Renal cortex interstitium (tissue), 11 donors: ENCODE results near the gene RAPH1. TPM values are rescaled to one million over a fixed set of nuclear protein-coding genes. Genes with fewer than 3 reads are reported as not detected.
"Not testable (repeated sequence)": the region's sequence is repeated elsewhere in the genome, so short reads cannot be mapped to it uniquely, and the experiment has no call there.

Experiments used
- DNase-seq, 11 donors: peaks; one replicate each; pipeline ENCODE4 v3.0.0-alpha.2; 2013; ENCODE audit warnings: low read depth in 9 of 11, low spot score in 4 of 11; ENCODE audit errors: extremely low read depth in 1 of 11
- polyA plus RNA-seq, 3 donors: library from polyadenylated mRNA; unstranded; fragments of 120-200 nt; gene quantifications; one replicate each; pipeline ENCODE4 v1.2.1, GENCODE V29; 2013; ENCODE audit not compliant: insufficient read length in 3 of 3

Gene RAPH1
- polyA plus RNA-seq, 3 donors, result 16.8 to 19.8 (median 17.4) TPM

- no peak for DNase-seq
Observed at GRCh38 chr2:203510256-203510940, 24.7 kb downstream of the RAPH1 start.

GRCh38 chr2:203503460-203503859, 31.6 kb downstream of the RAPH1 start:
- not testable (repeated sequence) for DNase-seq

- DNase-seq, result no peak
Observed at GRCh38 chr2:203501873-203502272, 33.2 kb downstream of the RAPH1 start.

GRCh38 chr2:203500951-203501350, 34.1 kb downstream of the RAPH1 start:
- no peak for DNase-seq

- DNase-seq, result no peak
Observed at GRCh38 chr2:203500297-203500696, 34.8 kb downstream of the RAPH1 start.

GRCh38 chr2:203498161-203498560, 36.9 kb downstream of the RAPH1 start:
- DNase-seq, result no peak

GRCh38 chr2:203492965-203493364, 42.1 kb downstream of the RAPH1 start:
- no peak for DNase-seq

- DNase-seq, result no peak
Observed at GRCh38 chr2:203490391-203490790, 44.7 kb downstream of the RAPH1 start.

GRCh38 chr2:203489531-203489930, 45.6 kb downstream of the RAPH1 start:
- DNase-seq, result no peak

- DNase-seq, result peak in 1 of 11 donors; percentile 14
Observed at GRCh38 chr2:203484266-203485112, 50.6 kb downstream of the RAPH1 start.

- no peak for DNase-seq
Observed at GRCh38 chr2:203480623-203481022, 54.5 kb downstream of the RAPH1 start.

GRCh38 chr2:203476881-203477280, 58.2 kb downstream of the RAPH1 start:
- no peak for DNase-seq

GRCh38 chr2:203471323-203471722, 63.8 kb downstream of the RAPH1 start:
- no peak for DNase-seq

- DNase-seq, result no peak
Observed at GRCh38 chr2:203470371-203470770, 64.7 kb downstream of the RAPH1 start.

GRCh38 chr2:203469546-203469945, 65.6 kb downstream of the RAPH1 start:
- no peak for DNase-seq

- DNase-seq, result no peak
Observed at GRCh38 chr2:203463266-203463678, 71.8 kb downstream of the RAPH1 start.

GRCh38 chr2:203462308-203462707, 72.8 kb downstream of the RAPH1 start:
- no peak for DNase-seq

- DNase-seq, result no peak
Observed at GRCh38 chr2:203461746-203462145, 73.4 kb downstream of the RAPH1 start.

GRCh38 chr2:203455209-203455608, 79.9 kb downstream of the RAPH1 start:
- DNase-seq, result no peak

GRCh38 chr2:203453858-203454451, 81.1 kb downstream of the RAPH1 start:
- peak in 10 of 11 donors; percentile 24 to 49 (median 31) for DNase-seq
